Measurements from ENCODE around the gene UNC5B.
"Not testable (repeated sequence)": the region's sequence is repeated elsewhere in the genome, so short reads cannot be mapped to it uniquely, and the experiment has no call there.

The UNC5B gene

DNA sequence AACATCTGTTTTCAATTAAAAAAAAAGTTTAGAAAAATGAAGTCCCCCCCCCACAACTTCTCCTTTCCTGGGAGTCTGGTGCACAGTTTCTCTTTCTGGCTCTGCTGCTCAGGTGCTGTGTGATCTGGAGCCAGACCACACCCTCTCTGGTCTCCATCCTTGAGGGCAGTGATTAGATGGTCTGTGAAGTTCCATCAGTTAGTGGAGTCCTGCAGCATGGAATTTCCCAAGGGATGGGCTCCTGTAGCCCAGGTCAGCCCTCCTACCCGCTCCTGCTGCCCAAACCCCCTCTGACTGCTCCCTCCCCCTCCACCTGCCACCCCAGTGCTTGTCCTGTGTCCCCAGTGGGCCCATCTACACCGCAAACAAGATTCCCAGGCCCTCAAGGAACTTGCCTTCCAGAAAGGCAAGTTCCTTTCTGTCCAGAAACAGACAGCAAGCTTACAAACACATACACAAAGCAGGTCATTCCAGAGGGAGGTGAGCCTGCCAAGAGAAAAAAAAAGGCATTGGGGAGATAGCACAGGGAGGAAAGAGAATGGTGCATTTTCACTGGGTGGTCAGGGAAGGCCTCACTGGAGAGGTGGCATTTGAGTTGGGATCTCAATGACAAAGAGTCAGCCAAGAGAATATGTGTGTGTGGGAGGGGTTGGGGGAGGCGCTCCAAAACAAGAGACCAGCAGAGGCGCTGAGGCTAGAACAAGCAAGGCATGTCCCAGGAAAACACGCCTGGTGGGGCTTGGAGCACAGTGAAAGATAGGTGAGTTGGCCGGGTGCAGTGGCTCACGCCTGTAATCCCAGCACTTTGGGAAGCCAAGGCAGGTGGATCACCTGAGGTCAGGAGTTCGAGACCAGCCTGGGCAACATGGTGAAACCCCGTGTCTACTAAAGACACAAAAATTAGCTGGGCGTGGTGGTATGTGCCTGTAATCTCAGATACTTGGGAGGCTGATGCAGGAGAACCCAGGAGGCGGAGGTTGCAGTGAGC is 57.2 kb downstream of the UNC5B start:
- no peak for DNase-seq

DNA sequence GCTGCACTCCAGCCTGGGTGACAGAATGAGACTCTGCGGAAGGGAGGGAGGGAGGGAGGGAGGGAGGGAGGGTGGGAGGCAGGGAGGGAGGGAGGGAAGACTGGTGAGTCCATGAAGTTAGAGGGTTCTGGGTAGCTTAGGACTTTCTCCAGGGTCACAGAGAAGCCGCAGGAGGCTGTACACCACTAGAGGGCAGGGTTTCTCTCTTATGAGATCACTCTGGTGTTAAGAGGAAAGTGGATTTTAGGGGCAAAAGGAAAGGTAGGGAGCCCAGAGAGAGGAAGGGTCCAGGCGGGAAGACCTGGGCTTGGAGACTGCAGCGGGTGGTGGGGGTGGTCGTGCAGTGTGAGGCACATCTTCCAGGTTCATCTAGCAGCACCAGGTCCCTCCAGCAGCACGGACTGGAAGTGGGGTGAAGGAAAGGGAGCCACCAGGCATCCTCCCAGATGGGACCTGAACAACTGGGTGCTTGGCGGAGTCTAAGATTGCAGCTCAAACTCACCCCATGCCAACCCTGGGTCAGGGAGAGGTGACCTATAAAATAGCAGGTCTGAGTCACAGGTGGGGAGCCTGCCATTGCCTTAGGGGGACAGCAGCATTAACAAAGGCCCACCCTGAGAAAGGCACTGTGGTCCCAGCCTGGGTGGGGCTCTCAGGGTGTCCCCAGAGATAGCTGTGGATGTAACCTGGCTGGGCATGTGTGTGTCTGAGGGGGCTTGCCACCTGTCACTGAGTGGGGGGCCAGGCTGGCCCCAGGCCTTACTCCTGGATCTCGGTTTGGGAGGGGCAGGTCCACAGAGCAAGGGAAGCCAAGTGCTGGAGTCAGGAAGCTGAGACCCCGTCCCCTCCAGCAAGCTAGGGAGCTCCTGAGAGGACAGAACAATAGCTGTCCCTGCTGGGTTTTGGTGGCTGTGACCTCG is 58.2 kb downstream of the UNC5B start:
- no peak for DNase-seq

DNA sequence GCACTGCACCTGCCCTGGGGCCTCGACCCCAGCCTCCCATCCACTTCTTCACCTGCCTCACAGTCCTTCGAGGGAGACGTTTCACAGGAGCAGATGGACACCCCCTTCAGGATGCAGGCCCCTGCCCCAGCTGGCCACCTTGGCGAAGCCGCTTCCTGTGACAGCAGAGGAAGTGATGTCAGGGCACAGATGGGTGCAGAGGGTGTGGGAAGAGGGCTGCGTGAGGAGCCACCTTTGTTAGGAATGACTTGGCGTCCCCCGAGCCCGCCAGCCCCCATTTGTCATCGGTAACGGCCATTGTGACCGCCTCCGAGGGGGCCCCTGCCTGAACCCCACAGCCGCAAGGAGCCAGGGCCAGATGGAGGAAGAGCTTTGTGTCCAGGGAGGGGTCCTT is 59.3 kb downstream of the UNC5B start:
- no peak for DNase-seq

DNA sequence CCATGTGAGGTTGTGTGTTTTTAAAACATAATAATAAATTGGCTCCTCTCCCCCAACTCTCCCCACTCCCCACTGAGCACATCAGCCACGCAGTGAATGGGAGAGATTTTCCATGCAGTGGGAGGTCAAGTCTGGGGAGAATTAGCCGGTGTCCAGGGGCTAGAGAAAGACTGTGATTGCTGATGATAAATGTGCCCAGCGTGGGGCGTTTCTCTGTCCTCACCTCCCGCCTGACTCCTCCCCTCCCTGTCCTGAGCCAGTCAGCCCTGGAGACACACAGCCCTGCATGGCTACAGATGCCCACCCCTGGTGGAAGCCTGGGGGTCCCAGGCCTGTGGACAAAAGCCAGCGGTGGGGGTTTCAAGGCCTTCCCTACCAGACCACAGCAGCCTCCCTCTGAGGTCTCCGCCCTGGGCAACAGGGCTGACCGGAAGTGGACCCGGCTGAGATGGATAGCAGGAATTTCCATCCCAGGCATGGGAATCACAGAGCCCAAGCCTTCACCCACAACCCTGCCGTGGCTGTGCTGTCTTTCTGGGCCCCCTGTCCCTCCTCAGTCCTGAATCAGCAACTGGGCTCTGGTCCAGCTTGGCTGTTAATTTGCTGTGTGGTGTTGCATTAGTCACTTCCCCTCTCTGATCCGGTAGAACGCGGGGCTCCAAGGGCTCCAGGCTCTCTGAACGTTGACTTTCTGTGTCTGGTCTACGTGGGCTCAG is 59.8 kb downstream of the UNC5B start:
- DNase-seq = no peak

DNA sequence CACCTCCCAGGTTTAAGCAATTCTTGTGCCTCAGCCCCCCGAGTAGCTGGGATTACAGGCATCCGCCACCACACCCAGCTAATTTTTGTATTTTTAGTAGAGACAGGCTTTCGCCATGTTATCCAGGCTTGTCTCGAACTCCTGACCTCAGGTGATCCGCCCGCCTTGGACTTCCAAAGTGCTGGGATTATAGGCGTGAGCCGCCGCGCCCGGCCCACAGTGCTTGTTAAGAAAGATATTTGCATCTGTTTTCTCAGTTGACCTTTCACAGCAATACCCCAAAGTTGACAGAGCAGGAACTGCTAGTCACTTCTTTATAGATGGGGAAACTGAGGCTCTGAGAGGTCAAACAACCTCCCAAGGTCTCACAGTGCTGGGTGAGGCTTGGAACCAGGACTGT is 60.6 kb downstream of the UNC5B start:
- DNase-seq = not testable (repeated sequence)

DNA sequence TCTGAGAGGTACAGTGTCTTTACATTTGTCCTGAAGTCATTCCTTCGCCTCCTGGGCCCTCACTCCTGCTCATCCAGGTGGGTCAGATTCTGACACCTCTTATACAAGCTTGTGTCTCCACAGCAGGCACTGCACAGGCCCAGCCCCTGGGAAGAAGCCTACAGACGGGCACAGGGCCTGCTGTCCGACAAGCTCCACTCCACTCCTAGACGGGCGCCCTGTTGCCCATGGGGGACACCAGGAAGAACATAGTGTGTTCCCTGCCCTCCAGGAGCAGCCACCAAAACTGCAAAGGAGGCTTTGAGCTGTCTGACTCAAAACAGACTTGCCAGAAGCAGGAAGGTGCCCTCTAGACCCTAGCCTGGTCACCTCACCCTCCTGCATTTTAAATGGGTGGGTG is 61.1 kb downstream of the UNC5B start:
- no peak for DNase-seq

DNA sequence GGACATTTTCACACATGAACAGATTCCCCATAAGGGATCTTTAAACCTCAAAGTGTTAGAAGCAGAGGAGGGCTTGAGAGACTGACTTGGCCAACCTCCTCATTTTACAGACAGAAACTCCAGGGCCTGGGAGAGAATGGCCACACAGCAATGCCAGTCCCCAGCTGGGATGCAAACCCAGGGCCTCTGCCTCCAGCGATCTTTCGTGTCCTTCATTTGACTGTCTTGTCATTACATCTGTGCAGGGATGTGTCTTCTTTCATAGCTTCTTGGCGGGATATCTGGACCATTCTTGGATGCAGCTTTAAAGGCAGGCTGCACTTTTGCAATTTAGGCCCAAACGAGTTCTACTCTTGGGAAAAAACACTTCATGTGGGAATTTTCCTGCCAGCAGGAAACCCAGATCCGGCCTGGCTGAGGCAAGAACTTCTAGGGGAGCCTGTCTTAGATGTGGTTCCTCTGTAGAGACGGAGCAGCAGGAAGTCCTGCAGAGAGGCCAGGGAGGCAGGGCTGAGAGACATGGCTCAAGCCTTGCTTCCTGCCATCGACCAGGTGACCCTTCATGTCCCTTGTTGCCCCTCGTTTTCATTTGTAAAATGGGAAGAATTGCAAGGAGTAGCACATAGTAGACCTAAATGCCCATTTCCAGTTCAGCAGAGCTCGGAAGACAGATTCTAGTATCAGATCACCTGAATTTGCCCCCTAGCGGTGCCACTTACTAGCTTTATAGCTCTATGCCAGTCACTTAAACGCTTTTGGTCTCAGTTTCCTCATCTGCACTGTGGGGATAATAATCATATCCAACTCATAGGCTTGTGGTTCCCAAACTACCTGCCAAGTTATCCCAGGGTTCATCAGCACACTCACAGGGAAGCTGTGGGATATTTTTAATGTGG is 62.8 kb downstream of the UNC5B start:
- DNase-seq = no peak

DNA sequence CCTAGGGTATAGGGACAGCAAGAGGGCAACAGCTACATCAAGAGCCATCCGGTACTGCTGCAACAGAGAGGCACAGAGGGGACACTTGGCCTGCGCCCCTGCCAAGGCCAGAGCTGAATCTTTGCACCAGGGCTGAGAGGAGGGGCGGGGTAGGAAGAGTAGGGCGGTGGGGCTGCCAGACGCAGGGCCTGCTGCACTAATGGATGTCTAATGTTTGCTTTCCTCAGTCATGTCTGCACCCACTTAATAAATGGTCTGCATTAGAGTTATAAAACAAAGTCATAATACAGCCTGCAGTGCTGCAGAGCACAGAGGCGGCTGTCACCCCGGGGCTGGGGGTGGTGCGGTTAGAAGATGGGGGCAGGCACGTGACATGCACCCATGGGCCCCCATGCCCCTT is 64.5 kb downstream of the UNC5B start:
- DNase-seq = no peak

DNA sequence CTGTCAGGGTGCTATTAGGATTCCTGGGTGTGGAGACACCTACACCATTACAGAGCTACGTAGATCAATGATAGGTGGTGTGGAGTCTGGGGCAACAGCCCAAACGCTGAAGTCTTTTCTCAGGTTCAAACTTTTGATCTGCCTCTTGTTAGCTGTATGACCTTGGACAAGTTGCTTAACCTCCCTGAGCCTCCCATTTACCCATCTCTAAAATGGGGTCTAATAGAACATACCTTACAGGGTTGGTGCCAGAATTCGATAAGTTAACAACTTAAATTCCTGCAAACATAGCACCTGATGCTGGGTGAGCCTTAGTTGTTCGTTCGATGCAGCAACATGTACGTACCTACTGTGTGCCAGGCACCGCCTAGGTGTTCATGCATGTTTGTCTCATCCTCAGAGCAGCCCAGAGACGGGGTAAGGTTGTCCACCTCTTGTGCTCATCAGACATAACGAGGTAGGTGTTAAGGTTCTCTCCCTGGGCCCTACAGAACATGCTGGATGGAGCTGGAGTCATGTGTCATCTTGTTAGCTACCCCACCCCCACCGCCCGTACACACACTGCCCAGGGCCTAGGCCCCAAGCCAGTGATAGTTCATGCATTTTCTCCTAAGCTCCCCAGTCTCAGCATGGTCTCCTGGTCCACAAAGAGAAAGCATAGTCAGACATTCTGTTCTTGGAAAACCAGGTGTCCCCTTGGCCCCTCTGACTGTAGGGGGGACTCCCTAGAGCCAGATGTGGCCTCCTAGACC is 65.7 kb downstream of the UNC5B start:
- DNase-seq = no peak

DNA sequence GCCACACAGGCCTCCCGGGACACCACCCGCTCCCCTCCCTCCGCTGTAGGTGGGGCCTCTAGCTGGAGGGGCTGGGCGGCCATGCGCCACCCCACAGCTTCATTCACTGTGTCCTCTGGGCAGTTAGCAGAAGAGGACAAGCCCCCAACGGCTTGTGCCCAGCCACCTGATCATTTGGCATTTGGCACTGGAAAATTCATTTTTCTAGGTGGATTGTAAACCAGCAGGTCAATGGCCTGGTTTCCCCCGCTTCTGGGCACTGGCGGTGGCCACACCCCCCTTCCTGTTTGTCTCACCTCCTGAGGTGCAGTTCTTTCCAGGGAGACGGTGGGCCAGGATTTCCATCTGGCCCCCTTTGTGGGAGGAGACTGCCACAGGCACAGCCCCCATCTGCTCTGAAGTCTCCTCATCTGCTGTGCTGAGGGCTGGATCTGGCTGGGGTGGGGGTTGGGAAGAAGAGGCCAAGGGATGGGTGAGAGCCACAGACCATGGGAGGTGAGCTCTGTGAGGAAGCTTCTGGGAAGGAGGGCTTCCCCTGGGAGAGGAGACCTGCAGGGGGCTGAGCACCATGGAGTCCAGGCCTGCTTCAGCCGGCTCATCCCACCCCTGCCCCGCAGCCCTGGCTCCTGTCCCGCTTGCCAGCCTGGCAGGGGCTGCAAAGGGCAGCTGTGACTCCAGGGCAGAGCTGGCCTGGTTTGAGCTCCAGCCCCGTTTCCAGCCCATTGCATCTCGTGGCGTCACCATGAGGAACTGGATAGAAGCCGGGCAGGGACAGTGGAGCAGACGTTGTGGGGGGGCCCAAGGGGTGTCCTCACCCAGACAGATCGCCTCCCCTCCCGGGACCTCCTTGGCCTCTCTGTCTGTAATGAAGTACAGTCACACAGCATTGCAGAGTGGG is 66.6 kb downstream of the UNC5B start:
- no peak for DNase-seq

DNA sequence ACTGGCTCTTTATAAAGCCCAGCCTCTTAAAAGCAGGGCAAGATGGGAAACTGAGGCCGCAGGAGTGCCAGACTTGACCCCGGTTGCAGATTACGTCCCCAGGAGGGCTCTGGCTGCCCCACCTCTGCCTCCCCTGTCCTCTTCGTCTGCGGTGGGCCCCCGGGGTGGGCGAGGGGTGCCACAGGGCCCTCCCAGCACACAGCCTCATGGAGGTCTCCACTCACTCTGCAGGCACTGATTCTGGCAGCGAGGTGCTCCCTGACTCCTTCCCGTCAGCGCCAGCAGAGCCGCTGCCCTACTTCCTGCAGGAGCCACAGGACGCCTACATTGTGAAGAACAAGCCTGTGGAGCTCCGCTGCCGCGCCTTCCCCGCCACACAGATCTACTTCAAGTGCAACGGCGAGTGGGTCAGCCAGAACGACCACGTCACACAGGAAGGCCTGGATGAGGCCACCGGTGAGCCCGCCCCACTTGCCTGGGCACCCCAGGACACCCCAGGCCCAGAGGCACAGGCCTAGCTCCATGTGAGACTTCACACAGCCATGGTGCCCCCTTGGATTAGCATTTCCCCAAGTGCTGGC is 67.3 kb downstream of the UNC5B start:
- DNase-seq = no peak

DNA sequence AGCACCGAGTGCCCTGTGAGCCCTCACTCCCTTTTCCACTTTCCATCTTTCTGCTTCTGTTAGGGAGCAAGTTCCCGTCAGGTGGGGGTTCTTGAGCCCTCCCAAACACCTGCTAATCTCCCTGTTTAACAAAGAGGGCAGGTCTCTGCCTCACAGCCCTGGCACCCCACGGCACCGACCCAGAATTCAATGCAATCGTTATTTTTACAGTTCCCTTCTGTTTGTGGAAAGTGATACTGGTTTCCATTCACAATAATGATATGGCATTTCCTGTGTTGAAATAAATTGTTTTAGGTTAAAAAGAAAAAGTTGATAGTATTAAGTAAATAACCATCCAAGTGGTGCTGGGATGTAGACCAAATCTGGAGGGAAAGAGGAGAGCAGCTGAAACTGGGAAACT is 67.8 kb downstream of the UNC5B start:
- DNase-seq = no peak

DNA sequence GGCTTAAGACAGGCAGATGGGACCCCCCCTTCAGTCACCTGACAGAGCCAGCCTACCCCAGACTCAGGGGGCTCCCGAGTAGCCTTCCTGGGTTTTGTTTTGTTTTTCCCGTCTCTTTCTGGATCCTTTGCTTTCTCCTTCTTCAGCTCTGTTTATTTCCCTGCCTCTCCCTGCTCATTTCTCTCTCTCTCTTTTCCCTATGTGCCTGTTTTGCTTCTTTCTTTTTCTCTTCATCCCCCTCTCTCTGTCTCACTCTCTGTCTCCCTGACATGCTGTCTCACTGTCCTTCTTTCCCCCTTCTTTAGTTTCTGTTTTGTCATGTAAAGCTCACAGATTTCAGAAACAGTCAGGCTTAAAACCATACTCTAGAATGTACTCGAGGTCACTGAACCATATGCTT is 68.5 kb downstream of the UNC5B start:
- DNase-seq = no peak

DNA sequence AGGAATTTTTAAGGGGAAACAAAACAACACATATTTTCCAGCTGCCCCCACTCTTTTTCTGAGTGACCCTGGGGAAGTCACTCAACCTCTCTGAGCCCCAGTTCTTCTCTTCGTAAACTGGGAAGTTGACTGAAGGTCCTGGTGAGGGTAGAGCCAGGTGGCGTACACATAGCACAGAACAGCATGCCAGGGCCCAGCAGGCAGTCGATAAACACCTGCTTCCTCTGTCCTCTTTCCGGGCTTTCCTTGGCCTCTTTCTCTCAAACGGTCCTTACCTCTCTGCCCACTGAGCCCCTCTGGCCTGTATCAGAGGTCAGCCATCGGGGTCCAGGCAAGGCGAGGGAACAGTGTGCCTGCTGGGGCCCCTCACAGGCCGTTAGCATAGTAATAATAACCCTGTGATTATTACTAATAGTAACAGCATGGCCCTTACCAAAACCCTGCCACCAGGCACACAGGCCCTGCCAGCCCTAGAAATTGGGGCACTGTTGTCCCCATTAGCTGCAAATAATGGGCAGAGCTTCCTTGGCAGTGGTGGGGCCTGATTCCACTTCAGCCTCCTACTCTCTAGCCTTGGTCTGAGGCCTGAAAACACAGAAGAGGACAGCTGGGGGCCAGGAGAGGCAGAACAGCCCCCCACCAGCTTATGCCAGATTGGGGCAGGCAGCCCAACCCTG is 69.4 kb downstream of the UNC5B start:
- DNase-seq = no peak

DNA sequence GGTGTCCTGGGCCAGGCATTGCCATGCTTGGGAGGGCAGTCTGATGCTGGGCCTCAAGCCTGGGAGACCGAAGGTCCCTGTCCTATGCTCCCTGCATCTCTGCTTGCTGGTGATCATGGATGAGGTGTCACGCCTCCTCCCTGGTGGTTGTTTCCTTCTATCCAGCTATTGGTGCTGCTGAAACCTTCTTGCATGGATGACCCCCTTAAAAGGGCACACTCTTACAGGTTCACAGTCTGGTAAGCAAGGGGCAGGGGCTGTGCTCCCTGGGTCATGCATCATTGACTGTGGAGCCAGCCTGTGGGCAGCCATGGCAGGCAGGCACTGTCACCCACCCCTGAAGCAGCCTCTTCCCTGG is 69.9 kb downstream of the UNC5B start:
- no peak for DNase-seq

DNA sequence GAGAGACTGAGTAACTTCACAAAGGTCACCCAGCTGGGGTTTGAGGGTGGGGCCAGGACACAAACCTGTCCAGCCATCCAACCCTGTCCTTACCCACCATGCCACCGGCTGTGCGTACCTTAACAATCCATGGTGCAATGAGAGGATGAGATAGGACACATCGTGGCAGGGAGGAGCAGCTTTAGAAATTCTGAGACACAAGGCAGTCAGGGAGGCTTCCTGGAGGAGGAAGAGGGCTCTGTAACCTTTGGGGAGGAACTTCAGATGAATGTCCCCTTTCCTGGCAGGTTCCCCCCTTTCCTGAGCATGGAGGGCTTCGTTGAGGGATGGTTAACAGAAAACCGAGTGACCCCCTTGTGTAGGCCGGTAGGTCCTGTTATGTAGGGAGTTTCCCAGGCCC is 71.0 kb downstream of the UNC5B start:
- no peak for DNase-seq

DNA sequence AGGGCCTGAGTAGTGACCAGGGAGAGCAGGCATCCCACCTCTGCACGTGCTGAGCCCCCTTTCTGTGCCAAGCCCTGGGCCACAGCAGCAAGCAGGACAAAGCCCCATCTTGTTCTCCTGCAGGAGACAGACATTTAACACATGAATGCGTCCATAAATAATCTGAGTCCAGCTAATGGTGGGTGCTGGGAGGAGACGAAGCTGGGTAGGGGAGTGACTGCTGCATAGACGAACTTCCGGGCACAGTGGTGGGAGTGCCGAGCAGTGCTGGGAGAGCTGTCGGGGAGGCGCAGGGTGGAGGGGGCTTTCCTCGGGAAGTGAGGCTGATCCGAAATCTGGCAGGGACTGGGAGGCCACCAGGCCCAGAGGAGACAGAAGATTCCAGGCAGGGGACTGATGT is 71.5 kb downstream of the UNC5B start:
- DNase-seq = no peak

DNA sequence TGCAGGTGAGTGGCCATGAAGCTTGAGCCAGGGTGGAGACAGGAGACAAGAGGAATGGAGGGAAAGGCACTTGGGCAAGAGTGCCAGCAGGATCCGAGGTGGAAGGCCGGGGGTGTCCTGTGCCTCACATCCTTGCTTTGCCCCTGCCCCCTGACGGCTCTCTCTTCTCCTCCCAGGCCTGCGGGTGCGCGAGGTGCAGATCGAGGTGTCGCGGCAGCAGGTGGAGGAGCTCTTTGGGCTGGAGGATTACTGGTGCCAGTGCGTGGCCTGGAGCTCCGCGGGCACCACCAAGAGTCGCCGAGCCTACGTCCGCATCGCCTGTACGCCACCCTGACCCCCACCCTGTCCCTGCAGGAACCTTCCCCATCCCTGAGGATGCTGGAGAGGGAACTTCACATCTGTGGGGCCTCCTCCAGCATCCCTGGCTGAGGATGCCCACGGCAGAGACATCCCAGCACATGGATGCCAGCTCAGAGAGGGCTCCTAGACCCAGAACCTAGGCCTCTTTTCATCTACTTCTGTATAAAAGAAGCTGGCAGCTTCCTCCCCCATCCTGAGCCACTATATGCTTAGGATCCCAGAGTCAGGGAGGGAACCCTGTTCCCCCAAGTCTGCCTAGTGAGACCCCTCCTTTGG is 72.3 kb downstream of the UNC5B start:
- DNase-seq = no peak

DNA sequence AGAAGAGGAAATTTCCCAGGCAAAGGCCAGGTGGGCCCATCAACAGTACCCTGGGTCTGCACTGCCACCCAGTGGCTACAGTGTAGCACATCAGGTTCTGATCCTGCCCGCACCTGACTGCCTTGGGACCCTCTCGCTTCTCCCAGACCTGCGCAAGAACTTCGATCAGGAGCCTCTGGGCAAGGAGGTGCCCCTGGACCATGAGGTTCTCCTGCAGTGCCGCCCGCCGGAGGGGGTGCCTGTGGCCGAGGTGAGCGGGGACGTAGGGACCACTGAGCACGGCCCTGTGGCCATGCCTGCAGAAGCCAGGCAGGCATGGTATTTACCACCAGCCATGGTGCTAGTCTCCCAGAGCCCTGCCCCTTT is 72.8 kb downstream of the UNC5B start:
- DNase-seq = no peak

Data from T-helper 9 cell (primary cell).